Hindlimb muscle (tissue), 1 donor: ENCODE measurements around the gene CSPG4. TPM values are rescaled to one million over a fixed set of nuclear protein-coding genes. Genes with fewer than 3 reads are reported as not detected.
"Not testable (repeated sequence)": the region's sequence is repeated elsewhere in the genome, so short reads cannot be mapped to it uniquely, and the experiment has no call there.

Source experiments
- DNase-seq: peaks from one replicate; pipeline ENCODE4 v3.0.0-alpha.2; 2013
- polyA plus RNA-seq: library from polyadenylated mRNA; unstranded; fragments of 120-200 nt; gene quantifications from one replicate; pipeline ENCODE4 v1.2.1, GENCODE V29; 2013; ENCODE audit not compliant: insufficient read length

Gene CSPG4
- polyA plus RNA-seq, 1 donor, result 125 TPM

DNA sequence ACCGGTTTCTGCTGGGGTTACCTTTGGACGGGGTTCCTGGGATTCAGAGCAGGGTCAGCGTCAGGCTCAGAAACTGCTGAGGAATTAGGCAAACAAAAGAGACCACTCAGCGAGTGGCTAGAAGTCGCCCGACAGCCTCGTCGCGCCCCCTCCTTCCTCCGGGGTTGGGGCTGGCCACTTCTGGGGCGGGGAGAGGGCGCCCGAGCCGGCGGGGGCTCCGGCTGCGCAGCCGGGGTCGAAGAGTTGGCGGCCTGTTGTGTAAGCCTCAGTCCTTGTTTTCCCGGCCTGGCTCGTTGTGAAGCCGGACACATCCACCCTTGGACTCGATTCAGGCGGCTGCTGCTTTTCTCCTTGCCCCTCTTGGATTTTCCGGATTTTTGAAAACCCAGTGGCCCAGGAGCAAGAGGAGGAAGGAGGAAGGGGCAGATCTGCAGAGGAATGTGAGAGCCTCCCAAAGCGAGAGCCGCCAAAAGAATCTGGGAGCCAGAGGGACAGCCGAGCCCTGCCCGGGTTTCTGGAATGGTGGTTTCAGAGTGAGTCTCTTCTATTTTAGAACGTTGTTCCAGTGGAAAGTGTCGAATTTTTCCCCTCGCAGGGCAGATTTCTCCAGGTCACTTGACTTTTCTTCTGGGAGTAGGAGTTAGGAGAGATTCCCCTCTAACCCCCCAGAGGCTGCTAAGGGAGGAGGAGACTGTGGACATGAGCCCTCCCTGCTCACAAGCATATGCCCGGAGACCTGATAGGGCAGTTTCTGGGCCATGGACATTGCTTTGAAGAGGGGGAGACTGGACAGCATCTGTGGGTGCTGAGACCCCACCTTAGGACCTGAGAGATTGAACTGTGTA lies 64.3 kb downstream of the CSPG4 start:
- DNase-seq, result peak; percentile 52

DNA sequence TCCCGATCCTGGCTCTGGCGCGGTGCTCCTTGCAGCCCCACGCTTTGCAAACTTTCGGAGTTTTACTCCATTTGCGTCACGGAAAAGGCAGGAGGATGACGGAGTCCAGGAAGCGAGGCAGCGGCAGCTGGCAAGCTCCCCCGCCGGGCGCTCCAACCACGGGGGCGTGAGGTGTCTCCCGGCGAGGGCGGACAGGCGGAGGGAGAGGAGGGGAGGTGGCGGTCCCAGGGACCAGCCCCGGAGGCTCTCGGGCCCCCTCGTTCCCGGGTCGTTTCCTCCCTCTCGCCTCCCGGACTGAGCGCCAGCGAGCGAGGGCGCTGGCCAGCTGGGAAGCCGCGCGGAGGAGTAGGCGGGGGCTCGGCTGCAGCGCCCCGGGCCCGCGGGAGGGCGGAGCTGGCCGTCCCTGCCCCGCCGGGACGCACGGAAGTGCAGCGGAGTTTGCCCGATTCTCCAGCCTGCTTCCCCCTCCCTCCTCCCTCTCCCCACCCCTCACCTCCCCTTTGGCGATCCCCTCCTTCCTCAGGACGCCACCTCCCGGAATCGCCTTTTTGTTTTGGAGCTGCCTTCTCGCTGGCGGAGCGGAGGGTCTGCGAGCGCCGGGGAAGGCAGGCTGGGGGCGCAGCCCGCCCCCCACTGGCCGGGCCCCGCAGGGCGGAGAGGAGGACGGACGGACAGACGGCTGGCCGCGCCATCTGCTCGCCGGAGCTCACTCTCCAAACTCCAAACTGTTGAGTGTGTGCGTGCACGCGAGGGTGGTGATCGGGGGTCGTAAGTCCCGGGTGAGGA lies 65.1 kb downstream of the CSPG4 start, which contains the start of gene SNX33:
SNX33 (plus strand) TSS at position 543 of the 786 bp plus-strand sequence. CDS start 1,191 bp downstream, outside the sequence.
- DNase-seq, result peak; percentile 88

- DNase-seq, result no peak
Measured at GRCh38 chr15:75646944-75647364, 65.7 kb downstream of the CSPG4 start.

- no peak for DNase-seq
Measured at GRCh38 chr15:75646112-75646943, 66.3 kb downstream of the CSPG4 start.

GRCh38 chr15:75644376-75644775 lies 68.3 kb downstream of the CSPG4 start:
- no peak for DNase-seq

DNA sequence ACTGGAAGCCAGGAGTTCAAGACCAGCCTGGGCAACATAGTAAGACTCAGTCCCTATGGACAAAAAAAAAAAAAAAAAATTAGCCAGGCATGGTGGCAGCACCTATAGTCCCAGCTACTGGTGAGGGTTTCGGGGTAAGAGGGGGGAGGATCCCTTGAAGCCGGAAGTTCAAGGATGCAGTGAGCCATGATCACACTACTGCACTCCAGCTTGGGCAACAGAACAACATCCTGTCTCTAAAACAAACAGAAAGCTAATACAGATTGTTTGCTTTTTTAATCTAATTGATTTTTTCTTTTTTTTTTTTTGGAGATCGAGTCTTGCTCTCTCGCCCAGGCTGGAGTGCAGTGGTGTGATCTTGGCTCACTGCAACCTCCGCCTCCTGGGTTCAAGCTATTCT lies 71.0 kb downstream of the CSPG4 start:
- DNase-seq, result no peak

- DNase-seq, result no peak
Measured at GRCh38 chr15:75641179-75641503, 71.5 kb downstream of the CSPG4 start.

DNA sequence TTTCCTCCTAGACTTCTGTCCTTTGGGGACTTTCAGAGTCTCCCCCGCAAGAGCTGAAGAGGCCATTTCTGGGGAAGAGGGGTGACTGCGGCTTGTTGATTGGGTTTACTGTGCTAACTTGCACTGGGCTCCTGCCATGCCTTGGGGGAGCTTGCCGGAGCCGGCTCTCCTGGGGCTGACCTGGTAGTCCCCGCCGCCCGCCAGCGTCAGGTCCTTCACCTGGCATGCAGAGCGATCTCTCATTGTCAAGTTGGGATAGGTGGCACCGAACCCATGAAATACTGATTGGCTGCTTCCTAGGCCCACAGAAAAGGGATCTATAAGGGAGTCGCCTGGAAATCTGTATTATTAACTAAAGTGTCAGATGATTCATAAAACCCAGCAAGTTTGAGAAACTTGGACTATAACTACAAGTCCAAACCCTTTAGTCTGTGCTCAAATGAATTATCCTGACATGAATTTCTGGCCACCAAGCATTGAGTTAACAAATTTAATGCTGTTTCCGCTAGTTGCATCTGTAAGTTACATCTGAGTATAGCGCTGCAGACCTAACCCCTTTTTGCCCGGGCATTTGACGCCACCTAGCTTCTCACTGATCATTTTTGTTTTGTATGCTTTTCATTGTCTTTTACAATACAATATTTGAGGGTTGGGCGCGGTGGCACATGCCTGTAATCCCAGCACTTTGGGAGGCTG lies 72.0 kb downstream of the CSPG4 start:
- peak; percentile 39 for DNase-seq

DNA sequence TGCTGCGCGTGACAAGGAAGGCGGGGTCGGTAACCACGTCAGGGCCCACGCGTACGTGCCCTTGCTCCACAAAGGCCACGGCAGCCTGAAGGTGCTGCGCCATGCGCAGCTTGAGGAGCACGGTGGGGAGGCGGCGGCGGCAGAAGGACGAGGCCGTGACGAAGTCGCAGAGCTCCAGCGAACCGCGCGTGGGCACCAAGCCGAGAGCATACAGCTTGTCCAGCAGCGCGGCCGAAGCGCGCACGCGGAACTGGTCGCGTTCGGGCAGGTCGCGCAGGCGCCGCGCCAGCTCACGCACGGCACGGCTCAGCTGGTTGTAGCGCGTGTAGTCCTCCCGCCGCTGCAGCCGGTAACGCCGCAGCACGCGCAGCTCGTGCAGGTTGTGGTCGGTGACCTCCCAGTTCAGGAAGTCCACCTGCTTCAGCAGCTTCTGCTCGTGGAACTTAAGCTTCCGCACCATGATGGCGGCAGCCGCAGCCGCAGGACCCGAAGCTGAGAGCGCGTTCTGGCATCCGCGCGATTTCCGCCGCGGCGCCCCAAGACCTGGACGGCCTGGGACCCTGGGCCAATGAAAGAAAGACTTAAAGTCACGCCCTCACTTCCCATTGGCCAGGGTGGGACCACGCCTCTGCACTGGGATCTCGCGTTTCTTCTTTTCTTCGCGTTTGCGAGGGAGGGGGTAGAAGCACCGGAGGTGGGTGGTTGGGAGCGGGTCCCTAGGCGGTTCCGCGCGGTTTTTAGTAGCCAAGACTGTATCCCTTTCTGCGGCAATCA lies 72.8 kb downstream of the CSPG4 start, which contains the start of gene IMP3:
IMP3 (minus strand) TSS at position 516 of the 774 bp plus-strand sequence; CDS start at position 460, 56 bp downstream.
- peak; percentile 97 for DNase-seq

DNA sequence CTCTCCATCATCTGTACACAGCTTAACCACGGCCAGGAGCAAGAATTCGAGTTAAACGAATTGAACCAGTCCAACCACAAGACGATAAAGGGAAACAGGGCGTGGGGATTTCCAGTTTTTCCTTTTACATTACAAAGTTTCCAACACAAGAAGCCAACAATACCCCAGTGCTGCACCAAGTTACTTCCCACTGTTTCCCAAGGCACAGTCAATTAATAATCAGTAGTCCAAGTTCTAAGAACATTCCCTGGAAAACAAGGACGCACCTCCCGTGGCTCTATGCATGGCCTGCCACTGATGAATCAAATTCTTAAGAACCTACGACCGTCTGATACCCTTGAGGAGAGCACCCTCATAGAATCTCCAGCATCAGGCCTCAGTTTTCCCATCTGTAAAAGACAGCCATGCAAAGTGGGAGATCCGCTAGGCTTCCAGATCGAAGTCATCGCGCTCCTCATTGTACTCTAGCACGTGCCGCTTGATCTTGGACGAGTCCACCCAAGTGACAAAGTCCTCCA lies 73.4 kb downstream of the CSPG4 start:
- DNase-seq, result no peak

- no peak for DNase-seq
Measured at GRCh38 chr15:75637245-75638009, 75.2 kb downstream of the CSPG4 start.

DNA sequence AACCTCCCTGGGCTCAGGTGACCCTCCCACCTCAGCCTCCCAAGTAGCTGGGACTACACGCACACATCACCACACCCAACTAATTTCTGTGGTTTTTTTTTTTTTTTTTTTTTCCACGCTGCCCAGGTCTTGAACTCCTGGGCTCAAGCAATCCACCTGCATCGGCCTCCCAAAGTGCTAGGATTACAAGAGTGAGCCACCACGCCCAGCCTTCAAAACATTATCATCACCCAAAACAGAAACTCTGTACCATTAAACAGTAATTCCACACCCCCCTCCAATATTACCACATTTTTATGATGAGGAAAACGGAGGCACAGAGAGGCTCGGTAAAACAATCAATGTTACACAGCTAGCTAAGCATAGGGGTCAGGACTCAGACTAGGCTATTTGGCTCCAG lies 76.6 kb downstream of the CSPG4 start:
- no peak for DNase-seq

DNA sequence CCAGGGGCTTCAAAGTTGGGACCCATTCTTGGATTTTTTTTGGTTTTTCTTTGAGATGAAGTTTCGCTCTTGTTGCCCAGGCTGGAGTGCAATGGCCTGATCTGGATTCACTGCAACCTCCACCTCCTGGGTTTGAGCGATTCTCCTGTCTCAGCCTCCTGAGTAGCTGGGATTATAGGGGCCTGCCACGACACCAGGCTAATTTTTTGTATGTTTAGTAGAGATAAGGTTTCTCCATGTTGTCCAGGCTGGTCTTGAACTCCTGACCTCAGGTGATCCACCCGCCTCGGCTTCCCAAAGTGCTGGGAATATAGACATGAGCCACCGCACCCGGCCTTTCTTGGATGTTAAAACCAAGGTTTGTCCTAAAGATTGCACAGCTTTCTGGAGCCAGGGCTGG lies 78.7 kb downstream of the CSPG4 start:
- DNase-seq, result not testable (repeated sequence)

DNA sequence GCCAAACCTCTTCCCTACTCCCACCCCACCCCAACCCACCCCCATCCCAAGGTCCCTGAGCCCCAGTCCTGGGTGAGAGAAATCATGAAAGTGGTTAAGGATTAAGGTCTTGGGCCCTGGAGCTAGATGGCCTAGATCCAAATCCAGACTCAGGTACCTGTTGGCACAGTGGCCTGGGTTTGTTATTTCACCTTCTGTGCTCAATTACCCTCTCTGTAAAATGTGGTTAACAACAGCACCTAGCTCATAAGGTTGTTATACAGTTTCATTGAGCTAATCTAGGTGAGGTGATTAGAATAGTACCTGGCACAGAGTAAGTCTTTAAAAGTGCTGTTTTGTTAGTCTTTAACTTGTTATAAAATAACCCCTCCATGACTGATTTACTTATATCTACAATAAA lies 80.7 kb downstream of the CSPG4 start:
- DNase-seq, result no peak

DNA sequence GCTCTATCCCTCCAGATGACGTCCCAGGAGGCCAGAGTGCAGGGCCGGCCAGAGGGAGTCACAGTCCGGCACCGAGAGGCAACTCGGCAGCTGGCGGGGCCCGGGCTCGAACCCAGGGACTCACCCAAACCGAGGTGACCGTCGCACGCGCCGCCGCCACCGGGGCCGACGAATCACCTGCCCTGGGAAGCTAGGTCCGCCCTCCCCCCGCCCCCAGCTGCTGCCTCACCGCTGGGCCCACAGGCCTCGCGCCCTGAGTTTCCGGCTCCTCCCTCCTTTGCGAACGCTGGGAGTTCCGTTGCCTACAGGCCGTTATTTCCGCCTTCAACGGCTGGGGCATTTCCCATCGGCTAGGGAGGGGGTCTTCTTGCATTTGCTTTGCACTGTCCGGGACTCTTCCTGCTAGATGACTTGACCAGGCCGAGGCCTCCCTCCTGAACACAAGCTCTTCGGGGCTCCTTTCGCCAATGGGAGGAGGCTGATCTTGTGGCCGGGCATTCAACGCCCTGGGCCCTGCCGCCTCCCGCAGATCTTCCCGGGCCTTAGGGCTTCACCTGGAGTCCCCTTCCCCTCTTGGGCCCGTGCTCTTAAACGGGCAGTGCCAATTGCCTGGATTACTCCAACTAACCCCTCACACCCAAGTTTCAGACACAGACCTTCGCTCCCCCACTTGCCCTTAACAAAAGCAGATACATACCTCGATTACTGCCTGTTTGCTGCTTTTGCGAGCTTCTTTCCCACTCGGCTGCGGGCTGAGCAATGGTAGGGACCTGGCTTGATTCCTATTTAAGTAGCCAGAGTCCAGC lies 86.9 kb downstream of the CSPG4 start, which contains the start of gene SNUPN:
SNUPN (minus strand) TSS at position 184 of the 806 bp plus-strand sequence. CDS start 4,674 bp downstream, outside the sequence.
- peak; percentile 97 for DNase-seq
